GM19193 (cell line): Measurements from ENCODE around the gene SPINK5.

Experiments used
- POLR2A ChIP-seq: IDR thresholded peaks from 4 replicates; pipeline ENCODE4 v1.6.1; 2011; ENCODE audit not compliant: insufficient read depth, insufficient read length; ENCODE audit errors: extremely low read depth

The SPINK5 gene, protein sequence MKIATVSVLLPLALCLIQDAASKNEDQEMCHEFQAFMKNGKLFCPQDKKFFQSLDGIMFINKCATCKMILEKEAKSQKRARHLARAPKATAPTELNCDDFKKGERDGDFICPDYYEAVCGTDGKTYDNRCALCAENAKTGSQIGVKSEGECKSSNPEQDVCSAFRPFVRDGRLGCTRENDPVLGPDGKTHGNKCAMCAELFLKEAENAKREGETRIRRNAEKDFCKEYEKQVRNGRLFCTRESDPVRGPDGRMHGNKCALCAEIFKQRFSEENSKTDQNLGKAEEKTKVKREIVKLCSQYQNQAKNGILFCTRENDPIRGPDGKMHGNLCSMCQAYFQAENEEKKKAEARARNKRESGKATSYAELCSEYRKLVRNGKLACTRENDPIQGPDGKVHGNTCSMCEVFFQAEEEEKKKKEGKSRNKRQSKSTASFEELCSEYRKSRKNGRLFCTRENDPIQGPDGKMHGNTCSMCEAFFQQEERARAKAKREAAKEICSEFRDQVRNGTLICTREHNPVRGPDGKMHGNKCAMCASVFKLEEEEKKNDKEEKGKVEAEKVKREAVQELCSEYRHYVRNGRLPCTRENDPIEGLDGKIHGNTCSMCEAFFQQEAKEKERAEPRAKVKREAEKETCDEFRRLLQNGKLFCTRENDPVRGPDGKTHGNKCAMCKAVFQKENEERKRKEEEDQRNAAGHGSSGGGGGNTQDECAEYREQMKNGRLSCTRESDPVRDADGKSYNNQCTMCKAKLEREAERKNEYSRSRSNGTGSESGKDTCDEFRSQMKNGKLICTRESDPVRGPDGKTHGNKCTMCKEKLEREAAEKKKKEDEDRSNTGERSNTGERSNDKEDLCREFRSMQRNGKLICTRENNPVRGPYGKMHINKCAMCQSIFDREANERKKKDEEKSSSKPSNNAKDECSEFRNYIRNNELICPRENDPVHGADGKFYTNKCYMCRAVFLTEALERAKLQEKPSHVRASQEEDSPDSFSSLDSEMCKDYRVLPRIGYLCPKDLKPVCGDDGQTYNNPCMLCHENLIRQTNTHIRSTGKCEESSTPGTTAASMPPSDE

DNA sequence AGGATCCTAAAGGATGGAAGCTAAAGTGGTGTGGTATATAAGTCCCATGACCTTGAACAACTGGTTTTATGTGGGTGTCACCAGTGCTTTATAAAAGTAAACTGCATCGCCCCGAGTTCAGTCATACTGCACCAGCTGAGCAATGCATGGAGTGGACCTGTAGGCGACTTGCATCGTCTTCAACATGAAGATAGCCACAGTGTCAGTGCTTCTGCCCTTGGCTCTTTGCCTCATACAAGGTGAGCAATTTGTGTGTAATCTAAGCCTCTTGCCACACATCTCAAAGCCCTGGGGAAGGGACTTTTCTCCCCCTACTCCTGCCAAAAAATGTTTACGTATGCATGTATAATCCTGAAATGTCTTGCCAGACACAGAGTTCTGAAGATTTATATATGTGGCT, at the start of gene SPINK5:
Gene SPINK5, plus strand, starts transcription at position 120 of the 400 bp plus-strand sequence. Its CDS starts 65 bp downstream, at position 185.
- no peak for TF ChIP-seq POLR2A

DNA sequence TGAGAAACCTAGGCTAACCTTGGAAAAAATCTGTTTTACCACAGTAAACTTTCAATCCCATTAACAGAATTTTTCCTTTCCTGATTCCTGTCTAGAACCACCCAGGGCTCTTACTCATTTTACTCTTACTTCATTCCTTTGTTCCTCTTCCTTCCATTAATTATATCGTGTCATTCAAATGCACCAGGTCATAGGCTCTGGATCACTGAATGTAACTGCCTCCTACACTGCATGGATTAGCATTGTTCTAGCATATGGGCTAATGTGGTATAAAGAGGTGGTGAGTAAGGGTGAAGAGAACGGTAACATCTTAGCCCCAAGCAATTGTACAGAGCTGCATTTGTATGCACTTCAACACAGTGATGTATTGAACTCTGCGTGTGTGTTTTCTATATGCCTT, 49.5 kb upstream of the SPINK5 start:
- TF ChIP-seq POLR2A: no peak

DNA sequence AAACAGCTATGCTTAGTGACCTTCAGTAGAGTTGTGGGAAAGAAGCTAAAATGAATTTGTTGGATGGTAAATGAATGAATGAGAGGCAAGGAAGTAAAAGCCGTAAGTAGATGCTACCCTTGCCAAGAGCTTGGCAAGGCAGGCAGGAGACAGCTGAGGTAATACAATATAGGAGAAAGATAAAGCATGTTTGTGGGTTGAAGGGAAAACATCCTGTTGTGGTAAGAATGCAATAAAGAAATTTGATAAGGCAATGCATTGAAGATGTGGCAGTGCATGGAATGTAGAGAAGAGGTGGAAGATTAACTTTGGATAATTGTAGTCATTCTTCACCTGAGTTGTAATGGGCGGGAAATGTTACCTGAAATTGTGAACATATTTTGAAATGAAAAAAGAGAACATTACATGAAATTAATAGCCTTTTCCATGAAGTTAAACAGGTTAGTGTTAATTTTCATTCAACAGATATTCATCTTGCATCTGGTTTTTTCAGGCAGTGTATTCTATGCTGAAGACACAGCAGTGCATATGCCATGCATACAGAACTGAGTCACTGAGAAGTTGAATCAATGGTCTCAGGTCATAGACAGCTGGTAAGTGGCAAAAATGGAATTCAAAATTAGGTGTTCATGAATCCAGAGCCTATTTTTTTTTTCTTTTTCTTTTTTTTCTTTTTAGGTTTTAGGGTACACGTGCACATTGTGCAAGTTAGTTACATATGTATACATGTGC, 43.4 kb upstream of the SPINK5 start:
- no peak for TF ChIP-seq POLR2A

DNA sequence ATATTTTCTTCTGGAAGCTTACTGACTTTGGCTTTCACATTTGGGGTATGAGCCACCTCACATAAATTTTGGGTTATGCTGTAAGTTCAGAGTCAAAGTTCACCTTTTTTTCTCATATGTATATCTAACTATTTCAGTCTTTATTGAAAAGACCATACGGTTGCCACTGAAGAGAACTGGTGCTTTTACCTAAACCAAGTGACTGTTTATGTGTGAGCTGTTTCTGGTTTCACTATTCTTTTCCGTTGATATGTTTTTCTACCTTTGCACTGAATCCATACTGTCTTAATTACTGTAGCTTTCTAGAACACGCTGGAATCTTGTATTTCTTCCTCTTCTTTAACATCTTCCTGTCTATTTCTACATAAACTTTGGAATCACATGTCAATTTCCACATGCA, 36.3 kb upstream of the SPINK5 start:
- TF ChIP-seq POLR2A: no peak

DNA sequence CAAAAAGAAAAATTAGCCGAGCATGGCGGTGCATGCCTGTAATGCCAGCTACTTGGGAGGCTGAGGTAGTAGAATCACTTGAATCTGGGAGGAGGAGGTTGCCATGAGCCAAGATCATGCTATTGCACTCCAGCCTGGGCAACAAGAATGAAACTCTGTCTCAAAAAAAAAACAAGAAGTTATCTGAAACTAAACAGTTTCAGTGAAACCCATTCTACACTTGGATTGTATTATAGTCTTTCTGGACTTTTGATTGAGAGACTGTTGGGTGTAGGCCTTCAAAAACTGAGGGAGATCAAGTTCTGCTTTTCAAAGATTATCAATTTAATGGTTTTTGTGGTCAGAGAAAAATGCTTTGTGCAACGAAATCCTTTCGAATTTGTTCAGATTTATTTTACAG, 34.6 kb upstream of the SPINK5 start:
- no peak for TF ChIP-seq POLR2A

DNA sequence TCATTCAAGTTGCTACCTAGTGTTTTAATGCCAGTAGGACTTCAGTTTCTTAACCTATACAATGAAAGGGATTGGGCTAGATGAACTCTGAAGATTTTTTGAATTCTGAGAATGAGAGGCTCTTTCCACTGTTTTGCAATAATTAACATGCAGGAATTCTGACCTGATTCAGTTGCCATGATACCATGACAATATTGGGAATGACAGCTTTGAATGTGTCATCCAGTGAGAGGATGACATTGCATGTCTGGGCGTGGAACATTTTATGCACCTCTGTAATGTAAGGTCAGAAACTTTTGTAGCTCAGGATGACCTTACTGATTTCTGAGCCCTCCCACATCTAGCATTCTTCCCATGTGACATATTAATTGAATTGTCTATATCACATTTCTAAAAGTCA, 30.6 kb upstream of the SPINK5 start:
- no peak for TF ChIP-seq POLR2A

DNA sequence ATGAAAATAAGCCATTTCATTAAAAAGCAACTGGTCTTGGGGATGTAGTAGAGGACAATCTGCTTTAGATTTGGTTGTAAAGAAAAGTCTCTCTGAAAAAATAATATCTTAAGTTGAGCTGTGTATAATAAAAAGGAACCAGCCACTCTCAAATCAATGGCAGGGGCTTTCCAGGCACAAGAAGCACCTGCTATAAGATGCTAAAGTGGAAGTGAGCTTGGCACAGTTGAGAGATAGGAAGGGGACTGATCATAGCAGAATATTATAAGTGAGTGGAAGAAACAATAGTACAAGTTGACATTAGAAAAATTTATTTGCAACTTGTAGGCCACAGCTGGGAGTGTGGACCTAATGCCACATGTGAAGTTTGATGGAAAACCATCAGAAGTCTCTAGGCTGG, 28.1 kb upstream of the SPINK5 start:
- no peak for TF ChIP-seq POLR2A

DNA sequence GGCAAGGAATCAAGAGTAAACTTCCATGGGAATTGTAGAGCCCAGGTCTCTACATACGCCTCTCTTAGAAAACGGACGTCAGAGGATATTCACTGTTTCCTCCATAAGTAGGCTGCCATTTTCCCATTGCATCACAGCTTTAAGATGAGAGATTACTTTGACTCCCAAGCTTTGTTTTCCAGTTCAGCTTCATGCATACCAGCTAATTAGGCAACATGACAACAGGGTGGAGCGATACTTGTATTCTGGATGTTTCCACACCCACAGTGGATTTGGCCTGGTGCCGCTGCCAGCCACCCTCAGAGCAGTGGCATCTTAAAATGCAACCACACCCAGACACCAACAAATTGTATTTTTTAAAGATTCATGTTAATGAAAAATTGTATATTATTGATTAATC, 20.9 kb upstream of the SPINK5 start:
- TF ChIP-seq POLR2A: no peak

DNA sequence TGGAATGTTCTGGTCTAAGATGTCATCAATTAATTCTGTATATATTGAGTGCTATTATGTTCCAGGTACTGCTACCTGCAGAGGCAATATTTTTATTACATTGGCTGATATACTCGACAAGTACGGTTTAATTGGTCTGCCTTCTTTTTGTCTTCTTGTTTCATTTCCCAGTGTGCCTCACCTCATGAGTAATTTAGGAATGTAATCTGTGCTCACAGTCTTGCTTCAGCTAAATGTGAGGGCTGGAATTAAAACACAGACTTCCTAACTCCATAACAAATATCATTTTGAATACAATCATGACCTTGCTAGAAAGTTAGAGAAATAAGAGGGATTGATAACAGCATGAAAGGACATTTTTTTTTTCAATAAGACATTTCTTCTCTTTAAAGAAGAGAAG, 20.1 kb upstream of the SPINK5 start:
- no peak for TF ChIP-seq POLR2A

DNA sequence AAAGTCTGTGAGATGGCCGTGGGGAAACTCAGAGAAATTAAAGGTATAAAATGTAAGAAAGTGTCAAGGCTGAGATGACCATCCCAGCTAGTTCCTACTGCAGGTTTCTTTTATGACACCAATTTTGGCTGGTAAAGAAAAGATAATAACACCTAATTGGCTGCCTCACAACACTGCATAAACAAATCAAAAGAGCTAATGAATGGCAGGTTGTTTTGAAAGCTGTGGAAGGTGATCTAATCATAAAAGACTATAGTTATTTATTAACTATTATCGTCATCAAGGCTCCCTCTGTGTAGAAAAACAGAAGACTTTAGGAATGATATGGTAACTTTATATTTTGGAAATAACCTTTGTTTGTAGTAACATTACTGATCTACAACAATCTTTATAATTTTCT, 3.5 kb upstream of the SPINK5 start:
- no peak for TF ChIP-seq POLR2A

DNA sequence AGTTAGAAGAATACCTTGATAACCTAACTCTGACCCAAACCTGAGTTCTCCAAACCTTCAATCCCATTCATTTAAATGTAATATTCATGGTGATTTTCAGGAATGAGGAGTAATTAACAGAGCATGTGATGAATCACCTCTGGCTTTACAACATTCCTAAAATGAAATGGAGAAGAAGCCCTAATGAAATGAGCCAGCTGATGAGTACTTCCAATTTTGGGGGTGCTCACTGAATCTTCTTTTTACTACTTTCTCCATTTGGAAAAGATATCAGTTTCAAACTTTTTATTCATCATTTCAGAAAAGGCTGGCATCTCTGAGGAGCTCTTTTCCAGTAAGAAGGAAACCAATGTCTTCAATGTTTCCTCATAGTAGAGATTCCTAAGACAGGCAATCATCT, 2.9 kb upstream of the SPINK5 start:
- no peak for TF ChIP-seq POLR2A

DNA sequence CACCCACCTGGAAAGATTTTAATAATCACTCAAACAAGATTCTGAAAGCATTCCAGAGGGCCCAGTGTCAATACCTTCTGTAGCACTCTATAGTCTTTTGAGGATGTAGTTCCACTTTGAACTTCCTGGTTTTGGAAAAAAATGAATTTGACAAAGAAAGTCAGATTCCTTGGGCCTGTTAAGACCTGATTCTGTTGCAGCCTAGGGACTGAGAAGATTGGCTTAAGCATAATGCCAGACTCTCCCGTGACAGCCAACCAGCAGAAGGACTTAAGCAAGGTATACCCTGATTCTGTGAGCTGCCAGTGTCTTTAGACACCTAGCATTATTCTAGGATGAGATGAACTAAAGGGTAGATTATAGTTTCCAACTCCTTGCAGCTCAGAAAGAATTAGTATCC, 6.8 kb downstream of the SPINK5 start:
- TF ChIP-seq POLR2A: no peak

DNA sequence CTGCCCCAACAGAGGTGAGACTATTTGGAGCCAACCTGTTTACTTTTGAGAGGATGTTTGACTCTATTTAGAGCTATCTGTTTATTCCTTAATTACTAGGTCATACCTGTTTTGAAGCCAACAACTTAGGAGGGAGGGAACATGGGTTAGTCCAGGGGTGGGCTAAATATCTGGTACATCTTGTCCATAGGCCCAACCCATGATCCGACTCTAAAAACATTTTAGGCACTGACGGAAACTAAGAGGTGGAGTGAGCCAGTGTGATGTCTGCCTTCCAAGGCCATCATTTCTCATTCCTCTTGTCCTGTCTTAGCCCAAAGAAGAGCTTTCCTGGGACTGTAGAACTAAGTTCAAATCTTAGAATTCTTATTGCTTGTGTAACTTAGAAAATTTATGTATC, 8.4 kb downstream of the SPINK5 start:
- TF ChIP-seq POLR2A: no peak

DNA sequence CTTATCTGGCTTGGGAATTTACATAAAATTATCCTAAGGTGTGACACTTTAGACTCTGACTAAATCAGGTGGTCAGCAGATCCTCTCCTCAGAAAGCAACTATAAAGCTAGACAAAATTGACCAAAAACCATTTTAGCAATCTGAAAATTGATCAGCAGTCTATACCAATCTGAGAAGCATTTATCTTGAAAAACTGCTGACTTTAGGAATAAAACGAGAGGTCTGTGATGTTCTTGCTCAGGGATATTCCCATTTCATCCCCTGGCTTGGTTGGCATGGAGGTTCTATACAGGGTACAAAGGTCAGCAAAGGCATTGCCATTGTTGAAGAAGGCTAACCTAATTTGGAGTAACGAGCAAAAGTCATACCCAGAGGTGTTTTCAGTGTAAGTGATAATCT, 11.7 kb downstream of the SPINK5 start:
- no peak for TF ChIP-seq POLR2A

DNA sequence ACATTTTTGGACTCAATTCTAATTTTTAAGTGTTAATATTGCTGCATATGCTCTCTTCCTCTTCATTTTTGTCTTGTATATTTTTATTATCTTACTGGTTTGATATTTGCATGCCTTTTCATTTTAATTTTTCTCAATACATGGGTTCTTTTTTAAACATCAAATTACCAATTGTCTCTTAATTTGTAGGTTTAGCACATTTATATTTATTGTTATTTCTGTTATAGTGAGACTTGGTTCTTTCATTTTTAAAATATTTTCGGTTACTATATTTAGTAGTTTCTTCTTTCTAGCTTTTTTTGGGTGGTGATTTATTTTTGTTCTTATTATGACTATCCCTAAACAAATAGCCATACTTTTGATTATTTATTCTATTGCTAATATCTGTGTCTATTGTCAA, 19.4 kb downstream of the SPINK5 start:
- no peak for TF ChIP-seq POLR2A
